Skeletal muscle tissue (tissue), 4 donors: ENCODE measurements around the gene TRAPPC6A. TPM values are rescaled to one million over a fixed set of nuclear protein-coding genes. Genes with fewer than 3 reads are reported as not detected.

Source experiments
- H3K27ac ChIP-seq: one replicate; pipeline ENCODE4 v1.7.0; 2013; ENCODE audit warnings: mild to moderate bottlenecking, low read depth, low read length, inconsistent platforms
- H3K27me3 ChIP-seq, 3 donors: one replicate each; pipeline ENCODE4 v1.7.0; 2013; ENCODE audit warnings: low read length in 3 of 3; ENCODE audit not compliant: control insufficient read depth in 3 of 3, insufficient read depth in 3 of 3
- H3K36me3 ChIP-seq, 3 donors: one replicate each; pipeline ENCODE4 v1.7.0; 2013; ENCODE audit warnings: low read length in 3 of 3; ENCODE audit not compliant: control insufficient read depth in 3 of 3, insufficient read depth in 3 of 3
- H3K4me1 ChIP-seq, 3 donors: one replicate each; pipeline ENCODE4 v1.7.0; 2013; ENCODE audit warnings: low read length in 3 of 3, mild to moderate bottlenecking in 3 of 3; ENCODE audit not compliant: control insufficient read depth in 3 of 3, insufficient read depth in 3 of 3
- H3K4me3 ChIP-seq, 3 donors: one replicate each; pipeline ENCODE4 v1.7.0; 2013; ENCODE audit warnings: low read length in 3 of 3
- H3K9ac ChIP-seq, 3 donors: one replicate each; pipeline ENCODE4 v1.7.0; 2013; ENCODE audit warnings: low read length in 3 of 3, mild to moderate bottlenecking in 3 of 3, moderate library complexity in 2 of 3, low read depth in 1 of 3
- H3K9me3 ChIP-seq, 3 donors: one replicate each; pipeline ENCODE4 v1.7.0; 2013; ENCODE audit warnings: low read length in 3 of 3; ENCODE audit not compliant: control insufficient read depth in 3 of 3
- total RNA-seq: library from RNA; depleted of rRNA; stranded (reverse); fragments of >200 nt; gene quantifications from one replicate; pipeline ENCODE4 v1.2.3, GENCODE V29; 2014
- donor health status: Osteomylitis.

TRAPPC6A gene
- 15.1 TPM for total RNA-seq

- H3K27me3 ChIP-seq, result no peaks in the 10 kb centered on the region
These were observed at the start of gene TRAPPC6A for GRCh38 chr19:45177817-45178261. TRAPPC6A (minus strand) TSS chr19:45178237; CDS start chr19:45178218, 19 bp downstream.

GRCh38 chr19:45224645-45225044, 46.6 kb upstream of the TRAPPC6A start:
- peaks cover under 1 to 22% (median 7%) of the 10 kb centered on the region in 3 donors for H3K27me3 ChIP-seq
- H3K4me3 ChIP-seq, result no peak overlapping the region
- no peaks in the 10 kb centered on the region for H3K4me1 ChIP-seq
- H3K36me3 ChIP-seq, result no peaks in the 10 kb centered on the region
- H3K9ac ChIP-seq, result no peak overlapping the region
- no peaks in the 10 kb centered on the region for H3K9me3 ChIP-seq
- no peak overlapping the region for H3K27ac ChIP-seq

More at GRCh38 chr19:45177817-45178261, at the start of gene TRAPPC6A:
- H3K27ac ChIP-seq, result peak within 1 kb of the TSS; percentile 98
- peaks cover 0 to 5% (median 0%) of the 10 kb centered on the region in 3 donors for H3K36me3 ChIP-seq
- H3K9ac ChIP-seq, result peak within 1 kb of the TSS; percentile 87 to 94 (median 93)
- peaks cover 21 to 38% (median 27%) of the 10 kb centered on the region in 3 donors for H3K4me1 ChIP-seq
- no peaks in the 10 kb centered on the region for H3K9me3 ChIP-seq
- H3K4me3 ChIP-seq, result peak within 1 kb of the TSS; percentile 95 to 98 (median 96)

- Histone ChIP-seq H3K4me3 (no peak overlapping the region), H3K36me3 (no peaks in the 10 kb centered on the region), H3K27me3 (peaks cover 5 to 22% (median 8%) of the 10 kb centered on the region in 3 donors), H3K27ac (no peak overlapping the region), H3K9me3 (no peaks in the 10 kb centered on the region), H3K4me1 (no peaks in the 10 kb centered on the region), H3K9ac (no peak overlapping the region)
These were observed 45.8 kb upstream of the TRAPPC6A start for GRCh38 chr19:45223879-45224278.

DNA sequence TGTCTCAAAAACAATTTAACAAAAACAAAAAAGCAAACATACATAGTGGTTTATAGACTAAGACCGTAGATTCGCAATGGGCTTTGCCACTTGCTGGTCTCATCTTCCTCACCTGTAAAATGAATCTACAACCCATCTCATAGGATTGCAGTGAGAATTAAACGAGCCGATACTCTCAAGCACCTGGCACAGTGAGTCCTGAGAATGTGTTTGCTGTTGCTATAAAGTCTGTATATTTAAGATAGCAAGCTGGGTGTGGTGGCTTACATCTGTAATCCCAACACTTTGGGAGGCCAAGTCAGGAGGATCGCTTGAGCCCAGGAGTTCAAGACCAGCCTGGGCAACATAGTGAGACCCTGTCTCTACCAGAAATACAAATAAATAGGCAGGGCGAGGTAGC, 44.7 kb upstream of the TRAPPC6A start:
- Histone ChIP-seq H3K9me3 (no peaks in the 10 kb centered on the region), H3K4me1 (peaks cover 0 to under 1% (median 0%) of the 10 kb centered on the region in 3 donors), H3K27me3 (peaks cover 13 to 27% (median 17%) of the 10 kb centered on the region in 3 donors), H3K4me3 (no peak overlapping the region), H3K9ac (no peak overlapping the region), H3K27ac (no peak overlapping the region), H3K36me3 (no peaks in the 10 kb centered on the region)

GRCh38 chr19:45218911-45219743, 41.1 kb upstream of the TRAPPC6A start:
- H3K27ac ChIP-seq, result no peak overlapping the region
- no peak overlapping the region for H3K9ac ChIP-seq
- peaks cover 4 to 6% (median 6%) of the 10 kb centered on the region in 3 donors for H3K4me1 ChIP-seq
- H3K4me3 ChIP-seq, result no peak overlapping the region
- no peaks in the 10 kb centered on the region for H3K9me3 ChIP-seq
- no peaks in the 10 kb centered on the region for H3K36me3 ChIP-seq
- H3K27me3 ChIP-seq, result peaks cover 34 to 48% (median 37%) of the 10 kb centered on the region in 3 donors

- Histone ChIP-seq H3K27ac (no peak overlapping the region), H3K4me1 (peaks cover 4 to 6% (median 6%) of the 10 kb centered on the region in 3 donors), H3K36me3 (no peaks in the 10 kb centered on the region)
These were observed 40.4 kb upstream of the TRAPPC6A start for GRCh38 chr19:45218426-45218825.

DNA sequence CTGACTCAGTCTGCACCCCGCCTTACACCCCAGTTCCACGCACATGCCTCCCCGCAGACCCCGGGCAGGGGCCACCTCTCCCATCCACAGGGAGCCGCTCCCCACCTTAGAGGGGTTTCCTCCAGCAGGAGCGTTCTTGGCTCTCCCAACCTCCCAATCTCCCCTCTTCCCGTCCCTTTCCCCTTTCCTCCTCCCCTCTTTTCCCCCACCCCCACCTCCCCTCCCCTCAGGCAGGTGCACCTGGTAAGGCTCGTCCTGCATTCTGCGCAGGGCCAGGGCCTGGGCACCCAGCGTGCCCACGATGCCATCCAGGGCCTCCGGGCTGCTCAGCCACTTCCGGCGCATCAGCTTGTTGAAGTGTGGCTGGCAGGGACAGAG, 39.9 kb upstream of the TRAPPC6A start:
- no peak overlapping the region for H3K27ac ChIP-seq
- peaks cover 34 to 47% (median 37%) of the 10 kb centered on the region in 3 donors for H3K27me3 ChIP-seq
- H3K36me3 ChIP-seq, result no peaks in the 10 kb centered on the region
- no peaks in the 10 kb centered on the region for H3K9me3 ChIP-seq
- peaks cover 4 to 6% (median 6%) of the 10 kb centered on the region in 3 donors for H3K4me1 ChIP-seq
- H3K9ac ChIP-seq, result no peak overlapping the region
- H3K4me3 ChIP-seq, result no peak overlapping the region

More at GRCh38 chr19:45218426-45218825, 40.4 kb upstream of the TRAPPC6A start:
- Histone ChIP-seq H3K4me3 (no peak overlapping the region), H3K27me3 (peaks cover 34 to 47% (median 37%) of the 10 kb centered on the region in 3 donors), H3K9me3 (no peaks in the 10 kb centered on the region), H3K9ac (no peak overlapping the region)

GRCh38 chr19:45217193-45217956, 39.3 kb upstream of the TRAPPC6A start:
- Histone ChIP-seq H3K36me3 (no peaks in the 10 kb centered on the region), H3K9ac (no peak overlapping the region), H3K4me1 (peaks cover 4 to 6% (median 6%) of the 10 kb centered on the region in 3 donors), H3K27ac (no peak overlapping the region), H3K9me3 (no peaks in the 10 kb centered on the region), H3K4me3 (no peak overlapping the region), H3K27me3 (peaks cover 34 to 42% (median 36%) of the 10 kb centered on the region in 3 donors)

DNA sequence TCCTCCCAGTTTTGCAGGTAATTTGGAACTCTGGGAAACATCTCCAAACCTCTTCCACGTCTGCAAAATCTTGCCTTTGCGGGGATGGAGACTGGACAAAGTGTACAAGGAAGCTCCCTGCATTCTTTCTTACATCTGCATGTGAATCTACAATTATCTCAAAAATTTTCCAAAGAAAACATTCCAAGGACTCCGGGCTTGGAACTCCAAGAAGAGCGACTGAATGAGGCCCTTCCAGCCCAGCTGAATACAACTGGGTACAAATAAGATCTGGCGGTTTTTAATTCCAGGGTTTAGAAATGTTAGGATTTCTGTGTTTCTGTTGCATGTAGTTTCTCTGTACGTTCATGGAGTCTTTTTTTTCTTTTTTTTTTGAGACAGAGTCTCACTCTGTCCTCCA, 38.6 kb upstream of the TRAPPC6A start:
- Histone ChIP-seq H3K9ac (no peak overlapping the region), H3K9me3 (no peaks in the 10 kb centered on the region), H3K4me3 (no peak overlapping the region), H3K27ac (no peak overlapping the region), H3K27me3 (peaks cover 34 to 48% (median 38%) of the 10 kb centered on the region in 3 donors), H3K36me3 (no peaks in the 10 kb centered on the region), H3K4me1 (peaks cover 4 to 9% (median 6%) of the 10 kb centered on the region in 3 donors)
